HG03280 (cell line): Measurements from ENCODE around the gene STAT5A.
"Not testable (repeated sequence)": the region's sequence is repeated elsewhere in the genome, so short reads cannot be mapped to it uniquely, and the experiment has no call there.

ENCODE experiments used
- ATAC-seq: cut with Tn5 transposase; IDR thresholded peaks from one replicate; pipeline ENCODE4 v1.9.1; 2021; ENCODE audit warnings: mild to moderate bottlenecking, moderate library complexity; ENCODE audit not compliant: unreplicated experiment

The STAT5A gene

GRCh38 chr17:42359133-42359532 is 70.8 kb downstream of the STAT5A start:
- ATAC-seq = no peak

DNA sequence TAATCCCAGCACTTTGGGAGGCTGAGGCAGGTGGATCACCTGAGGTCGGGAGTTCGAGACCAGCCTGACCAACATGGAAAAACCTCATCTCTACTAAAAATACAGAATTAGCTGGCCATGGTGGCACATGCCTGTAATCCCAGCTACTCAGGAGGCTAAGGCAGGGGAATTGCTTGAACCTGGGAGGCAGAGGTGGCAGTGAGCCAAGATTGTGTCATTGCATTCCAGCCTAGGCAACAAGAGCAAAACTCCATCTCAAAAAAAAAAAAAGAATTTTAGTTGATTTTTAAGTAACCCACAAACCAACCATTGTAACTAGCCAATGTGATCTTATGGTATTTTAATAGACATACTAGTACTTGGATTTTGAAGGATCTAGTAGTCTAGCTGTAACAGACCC is 72.1 kb downstream of the STAT5A start:
- ATAC-seq = not testable (repeated sequence)
